HTERT RPE-1 (cell line): ENCODE measurements around the gene ELMO3.

Experiments
- in situ Hi-C: fragments of 300-500 bp; cut with MboI; formaldehyde crosslinking; loops from 4 replicates; pipeline ENCODE4 v1.14.3; 2020; ENCODE audit warnings: low sequenced_read_pairs

ELMO3 gene

GRCh38 chr16:67163164-67163998 is 35.5 kb upstream of the ELMO3 start:
- in situ Hi-C loops: no loop called here

- in situ Hi-C loops: no loop called here
Observed at GRCh38 chr16:67163999-67164558, 34.9 kb upstream of the ELMO3 start.

GRCh38 chr16:67164599-67165061 is 34.3 kb upstream of the ELMO3 start, which contains the start of gene HSF4:
TSS of gene HSF4 (plus strand) at chr16:67164745. CDS start at chr16:67164812, 67 bp downstream.
- in situ Hi-C loops: no loop called here

GRCh38 chr16:67165121-67166078 is 33.5 kb upstream of the ELMO3 start:
- in situ Hi-C loops: no loop called here

GRCh38 chr16:67166110-67166547 is 32.8 kb upstream of the ELMO3 start:
- in situ Hi-C loops: no loop called here

GRCh38 chr16:67166598-67167168 is 32.2 kb upstream of the ELMO3 start:
- in situ Hi-C loops: no loop called here

- in situ Hi-C loops: no loop called here
Observed at GRCh38 chr16:67167588-67167987, 31.3 kb upstream of the ELMO3 start.

GRCh38 chr16:67169011-67169451 is 29.9 kb upstream of the ELMO3 start:
- in situ Hi-C loops: no loop called here

GRCh38 chr16:67169642-67170167 is 29.2 kb upstream of the ELMO3 start:
- in situ Hi-C loops: no loop called here

GRCh38 chr16:67170168-67170948 is 28.6 kb upstream of the ELMO3 start, which contains the start of gene NOL3:
TSS of gene NOL3 (plus strand) at chr16:67170538.
- in situ Hi-C loops: no loop called here

GRCh38 chr16:67170949-67171649 is 27.8 kb upstream of the ELMO3 start:
- in situ Hi-C loops: no loop called here

- in situ Hi-C loops: no loop called here
Observed at GRCh38 chr16:67173323-67173722, 25.6 kb upstream of the ELMO3 start.

- in situ Hi-C loops: no loop called here
Observed at GRCh38 chr16:67173808-67174705, 24.9 kb upstream of the ELMO3 start.

- in situ Hi-C loops: no loop called here
Observed at GRCh38 chr16:67174706-67175231, 24.2 kb upstream of the ELMO3 start.

GRCh38 chr16:67176662-67177061 is 22.3 kb upstream of the ELMO3 start:
- in situ Hi-C loops: no loop called here

GRCh38 chr16:67177743-67178699 is 20.9 kb upstream of the ELMO3 start:
- in situ Hi-C loops: no loop called here
